OCI-LY7 (cell line): ENCODE results near the gene CALN1.

ENCODE experiments used
- EZH2phosphoT487 ChIP-seq: fragments of 200-600 bp; sonication (generic); IDR thresholded peaks from 2 replicates; pipeline ENCODE4 v1.6.1; 2018; ENCODE audit warnings: low read depth, borderline replicate concordance, mild to moderate bottlenecking, mixed run types, antibody characterized with exemption, low read length, moderate library complexity, mixed read lengths
- TF ChIP-seq, protein P1 (sequence below): fragments of 200-600 bp; sonication (generic); conservative IDR thresholded peaks from 2 replicates; pipeline ENCODE4 v1.5.1; 2014; ENCODE audit warnings: mild to moderate bottlenecking, antibody characterized with exemption, low read length, moderate library complexity, mixed read lengths

DNA sequence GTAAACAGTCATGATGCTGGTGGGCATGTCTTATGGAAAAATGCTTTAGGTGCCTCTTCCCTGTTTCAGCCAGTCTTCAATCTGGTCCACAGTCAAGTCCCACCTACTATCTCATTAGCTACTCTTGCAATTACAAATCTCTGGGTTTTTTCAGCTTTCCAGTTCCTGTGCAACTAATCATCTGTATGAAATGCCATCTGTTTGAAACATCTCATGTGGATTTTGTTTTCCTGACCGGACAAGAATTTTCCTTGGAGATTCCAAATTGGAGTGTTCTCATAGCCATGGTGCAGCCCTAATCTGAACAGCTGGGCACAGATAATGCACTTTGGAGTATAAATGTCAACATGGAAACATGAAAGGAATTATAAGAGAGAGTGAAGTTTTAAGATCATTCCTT, 41.3 kb upstream of the CALN1 start:
- TF ChIP-seq, protein P1, sequence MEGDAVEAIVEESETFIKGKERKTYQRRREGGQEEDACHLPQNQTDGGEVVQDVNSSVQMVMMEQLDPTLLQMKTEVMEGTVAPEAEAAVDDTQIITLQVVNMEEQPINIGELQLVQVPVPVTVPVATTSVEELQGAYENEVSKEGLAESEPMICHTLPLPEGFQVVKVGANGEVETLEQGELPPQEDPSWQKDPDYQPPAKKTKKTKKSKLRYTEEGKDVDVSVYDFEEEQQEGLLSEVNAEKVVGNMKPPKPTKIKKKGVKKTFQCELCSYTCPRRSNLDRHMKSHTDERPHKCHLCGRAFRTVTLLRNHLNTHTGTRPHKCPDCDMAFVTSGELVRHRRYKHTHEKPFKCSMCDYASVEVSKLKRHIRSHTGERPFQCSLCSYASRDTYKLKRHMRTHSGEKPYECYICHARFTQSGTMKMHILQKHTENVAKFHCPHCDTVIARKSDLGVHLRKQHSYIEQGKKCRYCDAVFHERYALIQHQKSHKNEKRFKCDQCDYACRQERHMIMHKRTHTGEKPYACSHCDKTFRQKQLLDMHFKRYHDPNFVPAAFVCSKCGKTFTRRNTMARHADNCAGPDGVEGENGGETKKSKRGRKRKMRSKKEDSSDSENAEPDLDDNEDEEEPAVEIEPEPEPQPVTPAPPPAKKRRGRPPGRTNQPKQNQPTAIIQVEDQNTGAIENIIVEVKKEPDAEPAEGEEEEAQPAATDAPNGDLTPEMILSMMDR, result no peak
- no peak for TF ChIP-seq EZH2phosphoT487
